GM23248 (cell line): ENCODE data around the gene GPR149. TPM values are rescaled to one million over a fixed set of nuclear protein-coding genes. Genes with fewer than 3 reads are reported as not detected.

Experiments used
- DNase-seq: peaks from one replicate; pipeline ENCODE4 v3.0.0-alpha.2; 2015
- H2AFZ ChIP-seq: fragments of 200-600 bp; sonication (generic); 2 replicates; pipeline ENCODE4 v1.6.1; 2016; ENCODE audit warnings: antibody characterized with exemption
- H3F3A ChIP-seq: fragments of 200-600 bp; sonication (generic); 2 replicates; pipeline ENCODE4 v1.6.1; 2016; ENCODE audit warnings: mild to moderate bottlenecking, antibody characterized with exemption, mixed run types; ENCODE audit not compliant: insufficient read depth
- H3K27ac ChIP-seq: fragments of 200-600 bp; sonication (generic); 2 replicates; pipeline ENCODE4 v1.5.1; 2016; ENCODE audit warnings: mild to moderate bottlenecking
- H3K27me3 ChIP-seq: fragments of 200-600 bp; sonication (generic); replicated peaks from 2 replicates; pipeline ENCODE4 v1.6.1; 2016; ENCODE audit warnings: mild to moderate bottlenecking; ENCODE audit not compliant: insufficient read depth
- H3K36me3 ChIP-seq: fragments of 200-600 bp; sonication (generic); 2 replicates; pipeline ENCODE4 v1.6.1; 2016; ENCODE audit warnings: low read depth, mild to moderate bottlenecking
- H3K4me1 ChIP-seq: fragments of 200-600 bp; sonication (generic); 2 replicates; pipeline ENCODE4 v1.6.1; 2016; ENCODE audit warnings: mild to moderate bottlenecking; ENCODE audit not compliant: insufficient read depth
- H3K4me2 ChIP-seq: fragments of 200-600 bp; sonication (generic); one replicate; pipeline ENCODE4 v1.6.1; 2016; ENCODE audit warnings: mild to moderate bottlenecking; ENCODE audit not compliant: unreplicated experiment
- H3K4me3 ChIP-seq: fragments of 200-600 bp; sonication (generic); 2 replicates; pipeline ENCODE4 v1.5.1; 2016; ENCODE audit warnings: mild to moderate bottlenecking
- H3K79me2 ChIP-seq: fragments of 200-600 bp; sonication (generic); 2 replicates; pipeline ENCODE4 v1.6.1; 2016; ENCODE audit warnings: mild to moderate bottlenecking; ENCODE audit not compliant: insufficient read depth
- H3K9ac ChIP-seq: fragments of 200-600 bp; sonication (generic); 2 replicates; pipeline ENCODE4 v1.6.1; 2016; ENCODE audit warnings: mild to moderate bottlenecking
- H3K9me2 ChIP-seq: fragments of 200-600 bp; sonication (generic); 2 replicates; pipeline ENCODE4 v1.6.1; 2016; ENCODE audit warnings: mixed run types, mild to moderate bottlenecking, moderate library complexity; ENCODE audit not compliant: insufficient read depth
- H3K9me3 ChIP-seq: fragments of 200-600 bp; sonication (generic); one replicate; pipeline ENCODE4 v1.6.1; 2017; ENCODE audit warnings: low read depth
- H4K20me1 ChIP-seq: fragments of 200-600 bp; sonication (generic); 2 replicates; pipeline ENCODE4 v1.6.0; 2016; ENCODE audit not compliant: insufficient read depth
- EZH2 ChIP-seq: fragments of 200-600 bp; sonication (generic); IDR thresholded peaks from 2 replicates; pipeline ENCODE4 v1.6.1; 2018; ENCODE audit warnings: antibody characterized with exemption, mild to moderate bottlenecking; ENCODE audit not compliant: insufficient read depth, poor library complexity, severe bottlenecking
- EZH2phosphoT487 ChIP-seq: fragments of 200-600 bp; sonication (generic); IDR thresholded peaks from 2 replicates; pipeline ENCODE4 v1.6.1; 2018; ENCODE audit warnings: antibody characterized with exemption, moderate library complexity, mild to moderate bottlenecking, low read depth; ENCODE audit not compliant: insufficient read depth
- WGBS, 2 experiments: methylation state at CpG; one replicate each; pipeline ENCODE4 v1.1.6; 2015 to 2017; ENCODE audit warnings: low lambda C conversion rate in 2 of 2, low coverage in 1 of 2; ENCODE audit errors: missing lambda C conversion rate in 2 of 2; 5-methylcytosine and 5-hydroxymethylcytosine counted together
- in situ Hi-C: fragments of 300-500 bp; cut with MboI; formaldehyde crosslinking; loops from 2 replicates; pipeline ENCODE4 v1.15.0; 2020
- polyA plus RNA-seq: library from polyadenylated mRNA; unstranded; fragments of >200 nt; fragmentation: Nextera tagmentation; extraction: Ambion mirVana; gene quantifications from 2 replicates; pipeline ENCODE4 v1.2.1, GENCODE V29; 2016
- total RNA-seq: library from RNA; depleted of rRNA; stranded (reverse); fragments of >200 nt; shearing (Covaris generic); gene quantifications from 2 replicates; pipeline ENCODE4 v1.2.3, GENCODE V29; 2014

The GPR149 gene
- total and polyA plus RNA-seq, 2 experiments from 2014 or later, result not detected

DNA sequence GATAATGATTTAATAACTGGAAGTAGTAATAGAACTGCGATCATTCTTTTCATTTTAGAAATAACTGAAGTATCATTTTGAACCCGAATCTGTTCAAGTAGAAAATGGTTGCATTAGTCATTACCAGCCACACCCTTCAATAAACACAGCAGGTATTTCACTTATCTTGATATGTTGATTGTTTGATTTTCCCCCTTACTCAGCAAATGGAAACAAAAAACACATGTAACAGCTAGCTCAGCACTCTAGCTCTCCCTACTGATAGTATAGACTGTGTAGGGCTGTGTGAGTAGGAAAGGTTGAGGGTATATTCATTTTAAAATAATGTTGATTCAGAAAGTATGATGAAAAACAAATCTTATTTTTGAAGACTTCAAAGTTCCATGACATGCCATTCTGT lies 1.1 kb upstream of the GPR149 start:
- no peaks in the 10 kb centered on the region for H3K9me2 ChIP-seq
- TF ChIP-seq EZH2 (no peak), EZH2phosphoT487 (no peak)
- in situ Hi-C loops, result no loop called here
- H3K36me3 ChIP-seq, result no peaks in the 10 kb centered on the region
- H3K4me3 ChIP-seq, result no peak overlapping the region
- H3K4me2 ChIP-seq, result no peak overlapping the region
- no peaks in the 10 kb centered on the region for H3F3A ChIP-seq
- no peak overlapping the region for H3K9ac ChIP-seq
- 47% methylated on average over 2 of the region's 2 CpGs for WGBS, 2 experiments
- no peak for DNase-seq
- H3K79me2 ChIP-seq, result no peaks in the 10 kb centered on the region
- H3K27me3 ChIP-seq, result peaks cover 32% of the 10 kb centered on the region
- H4K20me1 ChIP-seq, result no peaks in the 10 kb centered on the region
- no peak overlapping the region for H2AFZ ChIP-seq
- H3K27ac ChIP-seq, result no peak overlapping the region
- H3K4me1 ChIP-seq, result no peaks in the 10 kb centered on the region
- H3K9me3 ChIP-seq, result no peaks in the 10 kb centered on the region

DNA sequence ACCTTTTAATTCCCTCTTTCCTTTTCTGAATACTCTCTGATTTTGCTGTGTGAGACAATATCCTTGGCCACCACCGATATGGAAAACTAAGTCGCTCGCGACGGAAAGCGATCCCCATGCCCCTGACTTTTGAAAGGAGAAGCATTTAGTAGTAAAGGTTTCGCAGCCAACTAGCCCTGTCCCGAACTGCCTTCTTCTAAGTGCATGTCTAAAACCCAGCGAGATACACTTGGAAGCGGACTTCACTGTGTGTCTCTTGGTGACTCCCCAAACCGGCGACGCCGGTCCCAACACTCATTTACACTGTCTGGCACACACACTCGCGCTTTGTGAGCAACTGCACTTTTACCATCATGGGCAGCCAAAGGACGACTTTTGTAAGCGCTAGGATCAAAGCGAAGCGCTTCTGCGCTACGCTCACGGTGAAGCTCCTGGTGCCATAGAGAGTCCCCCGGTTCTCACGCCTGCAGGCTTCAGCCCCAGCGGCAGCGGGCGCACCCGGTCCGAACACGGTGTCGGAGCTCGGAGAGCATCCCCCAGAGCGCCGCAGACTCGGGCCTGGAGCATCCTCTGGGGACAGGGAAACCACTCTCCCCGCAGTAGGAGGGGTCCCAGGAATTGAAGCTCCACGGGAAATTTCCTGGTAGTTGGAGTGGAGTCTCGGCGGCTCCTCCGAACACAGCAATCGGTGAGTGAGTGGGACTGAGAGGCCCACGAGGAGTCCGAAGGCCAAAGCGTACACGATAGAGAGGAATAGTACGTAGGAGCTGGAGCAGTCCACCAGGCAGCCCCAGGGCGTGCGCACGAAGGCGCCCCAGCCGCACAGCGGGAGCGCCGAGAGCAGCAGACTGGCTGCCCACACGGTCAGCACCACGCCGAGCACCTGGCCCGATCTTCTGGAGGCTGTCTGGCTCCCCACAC lies 1.4 kb downstream of the GPR149 start:
- Histone ChIP-seq H3K36me3 (no peaks in the 10 kb centered on the region), H3K4me3 (no peak overlapping the region; the same call in 1 of the 2 replicates), H3K27me3 (peaks cover 32% of the 10 kb centered on the region), H3K9ac (no peak overlapping the region), H3K4me2 (peak overlapping the region; percentile 20), H3K4me1 (no peaks in the 10 kb centered on the region), H2AFZ (peak overlapping the region; percentile 20; the same call in 1 of the 2 replicates), H4K20me1 (no peaks in the 10 kb centered on the region), H3K9me2 (no peaks in the 10 kb centered on the region), H3K79me2 (no peaks in the 10 kb centered on the region), H3K27ac (no peak overlapping the region), H3K9me3 (no peaks in the 10 kb centered on the region), H3F3A (no peaks in the 10 kb centered on the region)
- TF ChIP-seq EZH2 (peak; percentile 75), EZH2phosphoT487 (no peak)
- in situ Hi-C loops, result no loop called here
- 10 to 12% methylated on average over 58 to 59 of the region's 59 CpGs for WGBS, 2 experiments
- peak; percentile 5 for DNase-seq

DNA sequence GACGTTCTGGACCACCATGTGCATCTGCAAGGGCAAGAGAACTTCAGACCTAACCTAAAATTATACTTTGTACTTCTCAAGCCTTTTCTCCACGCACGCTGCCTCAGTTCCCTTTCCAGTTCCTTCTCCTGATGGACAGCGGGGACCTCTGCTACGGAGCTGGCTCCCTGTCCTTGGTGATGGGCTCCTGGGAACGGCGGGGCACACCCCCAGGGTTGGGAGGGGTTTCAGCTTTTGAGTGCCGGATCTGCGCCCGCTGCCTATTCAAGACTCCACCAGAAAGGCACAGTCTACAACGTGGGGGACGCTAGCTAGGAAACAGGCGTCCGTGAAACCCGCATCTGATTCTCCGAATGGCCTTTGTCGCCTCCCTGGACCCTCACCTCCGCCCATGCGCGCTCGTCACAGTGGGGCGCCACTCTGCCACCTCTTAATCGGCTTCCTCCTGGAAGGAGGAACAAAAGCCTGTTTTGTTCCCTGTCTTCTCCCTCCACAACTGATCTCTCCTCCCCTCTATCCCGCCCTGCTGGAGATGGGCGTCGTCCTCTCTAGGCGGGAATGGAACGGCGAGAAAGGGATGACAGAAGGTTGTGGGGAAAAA lies 2.2 kb downstream of the GPR149 start:
- TF ChIP-seq EZH2phosphoT487 (no peak), EZH2 (no peak)
- H3K9me3 ChIP-seq, result no peaks in the 10 kb centered on the region
- H3K79me2 ChIP-seq, result no peaks in the 10 kb centered on the region
- 2 to 3% methylated on average over 29 of the region's 29 CpGs for WGBS, 2 experiments
- no peak overlapping the region for H3K9ac ChIP-seq
- peak overlapping the region; percentile 20; the same call in 1 of the 2 replicates for H2AFZ ChIP-seq
- H3K27me3 ChIP-seq, result peaks cover 32% of the 10 kb centered on the region
- H3K9me2 ChIP-seq, result no peaks in the 10 kb centered on the region
- no peak for DNase-seq
- H3K4me2 ChIP-seq, result peak overlapping the region; percentile 20
- H3K4me1 ChIP-seq, result no peaks in the 10 kb centered on the region
- no peak overlapping the region; the same call in 1 of the 2 replicates for H3K4me3 ChIP-seq
- in situ Hi-C loops, result no loop called here
- H3F3A ChIP-seq, result no peaks in the 10 kb centered on the region
- H3K27ac ChIP-seq, result no peak overlapping the region
- H3K36me3 ChIP-seq, result no peaks in the 10 kb centered on the region
- no peaks in the 10 kb centered on the region for H4K20me1 ChIP-seq

DNA sequence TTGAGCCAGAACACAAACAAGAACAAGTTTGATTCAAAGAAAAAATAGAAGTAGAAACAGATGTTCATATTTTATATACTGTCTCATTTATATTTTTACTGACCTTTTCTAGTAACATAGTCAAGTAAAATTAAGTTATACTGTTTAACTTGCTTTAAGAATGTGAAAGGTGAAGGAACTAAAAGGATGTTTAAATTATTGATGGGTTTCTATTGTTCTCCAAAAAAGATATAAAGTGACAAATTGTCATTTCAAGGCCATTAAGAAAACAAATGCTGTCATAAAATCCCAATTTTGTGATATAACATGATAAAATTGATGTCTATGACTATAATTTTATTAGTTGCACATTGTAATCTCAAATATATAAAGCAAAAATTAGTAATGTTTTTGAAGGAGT lies 7.3 kb downstream of the GPR149 start:
- H4K20me1 ChIP-seq, result no peaks in the 10 kb centered on the region
- TF ChIP-seq EZH2, result no peak
- TF ChIP-seq EZH2phosphoT487, result no peak
- no peak for DNase-seq
- no peaks in the 10 kb centered on the region for H3K79me2 ChIP-seq
- H3K4me1 ChIP-seq, result no peaks in the 10 kb centered on the region
- no peak overlapping the region for H2AFZ ChIP-seq
- no peak overlapping the region for H3K4me2 ChIP-seq
- no peak overlapping the region for H3K9ac ChIP-seq
- no peak overlapping the region for H3K27ac ChIP-seq
- in situ Hi-C loops, result no loop called here
- no peaks in the 10 kb centered on the region for H3K9me3 ChIP-seq
- H3K27me3 ChIP-seq, result peaks cover 6% of the 10 kb centered on the region
- no peaks in the 10 kb centered on the region for H3F3A ChIP-seq
- no peak overlapping the region for H3K4me3 ChIP-seq
- H3K9me2 ChIP-seq, result no peaks in the 10 kb centered on the region; the same call in 1 of the 2 replicates
- H3K36me3 ChIP-seq, result no peaks in the 10 kb centered on the region
